Erythroblast (primary cell): ENCODE measurements around the gene BMP10.

Source experiments
- GATA1 ChIP-seq: IDR thresholded peaks from 2 replicates; pipeline ENCODE4 v1.6.1; 2011; ENCODE audit warnings: low read depth, mild to moderate bottlenecking, control low read depth, low read length, moderate library complexity
- POLR2A ChIP-seq: IDR thresholded peaks from 2 replicates; pipeline ENCODE4 v1.6.1; 2011; ENCODE audit warnings: mild to moderate bottlenecking, low read length

DNA sequence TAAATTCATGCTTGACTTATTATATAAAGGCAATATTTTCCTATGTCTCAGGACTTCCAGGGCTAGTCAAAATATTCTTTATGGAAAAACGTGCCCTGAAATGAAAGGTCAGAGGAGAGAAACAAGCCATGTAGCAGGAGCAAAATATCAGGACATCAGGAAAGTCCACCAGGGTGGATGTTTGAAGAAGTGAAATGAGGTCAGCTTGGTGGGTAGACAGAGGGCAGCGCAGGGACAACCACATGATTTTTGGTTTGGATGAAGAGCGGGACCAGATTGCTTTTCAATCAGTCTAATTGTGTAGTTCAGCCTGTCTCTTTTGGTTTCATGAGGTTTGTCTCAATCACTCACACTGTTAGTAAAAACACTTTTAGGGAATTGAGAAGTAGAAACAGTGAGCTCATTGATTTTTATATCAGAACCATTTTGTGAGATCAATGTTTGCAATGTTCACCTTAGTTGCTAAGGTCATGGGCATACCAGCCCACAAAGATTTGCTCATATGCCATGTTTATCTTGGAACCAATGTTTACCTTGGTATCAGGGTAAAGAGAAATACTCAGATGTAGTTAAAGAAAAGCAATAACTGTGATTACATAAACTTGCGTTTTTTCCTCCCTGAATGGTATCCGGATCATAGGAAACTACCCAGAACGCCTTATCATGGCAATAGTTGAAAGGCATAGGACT is 49.4 kb upstream of the BMP10 start:
- TF ChIP-seq POLR2A (no peak), GATA1 (no peak)
